CD8-positive, alpha-beta memory T cell (primary cell): ENCODE measurements around the gene FLAD1. TPM values are rescaled to one million over a fixed set of nuclear protein-coding genes. Genes with fewer than 3 reads are reported as not detected.

Experiments used
- CTCF ChIA-PET: fragments of 350-600 bp; sonication (Branson Sonifier 250); formaldehyde crosslinking; loops from one replicate; lab custom pipeline; 2021; ENCODE audit warnings: antibody characterized with exemption; lab: Charles Lee
- POLR2A ChIA-PET: fragments of 350-600 bp; sonication (Branson Sonifier 250); formaldehyde crosslinking; loops from one replicate; lab custom pipeline; 2021; ENCODE audit warnings: antibody characterized with exemption; lab: Charles Lee
- DNase-seq, 5 donors: peaks; one replicate each; pipeline versions ENCODE4 v3.0.0 to v3.0.0-alpha.2; 2020 to 2022; ENCODE audit warnings: mixed read lengths in 1 of 5
- H3K27ac ChIP-seq: one replicate; pipeline ENCODE4 v1.7.0; 2013; ENCODE audit warnings: low read depth, mild to moderate bottlenecking, low read length, moderate library complexity
- H3K27me3 ChIP-seq: 2 replicates; pipeline ENCODE4 v1.7.0; 2013; ENCODE audit warnings: low read length, mild to moderate bottlenecking; ENCODE audit not compliant: insufficient read depth, poor library complexity, severe bottlenecking
- H3K36me3 ChIP-seq: 2 replicates; pipeline ENCODE4 v1.7.0; 2013; ENCODE audit warnings: mild to moderate bottlenecking, low read length, moderate library complexity; ENCODE audit not compliant: insufficient read depth
- H3K4me1 ChIP-seq: 2 replicates; pipeline ENCODE4 v1.7.0; 2013; ENCODE audit warnings: mild to moderate bottlenecking, low read length, moderate library complexity; ENCODE audit not compliant: insufficient read depth
- H3K4me3 ChIP-seq: 2 replicates; pipeline ENCODE4 v1.7.0; 2013; ENCODE audit warnings: mild to moderate bottlenecking, low read length
- H3K9me3 ChIP-seq: 2 replicates; pipeline ENCODE4 v1.7.0; 2013; ENCODE audit warnings: mild to moderate bottlenecking, low read length
- H3K27ac Mint-ChIP-seq, 8 donors: one replicate each; pipeline ENCODE4 v1.8.0; 2020 to 2021; ENCODE audit warnings: mixed read lengths in 8 of 8, mild to moderate bottlenecking in 6 of 8, inconsistent platforms in 3 of 8, moderate library complexity in 3 of 8
- H3K27me3 Mint-ChIP-seq, 2 donors: one replicate each; pipeline ENCODE4 v1.8.0; 2020 to 2021; ENCODE audit warnings: mixed read lengths in 2 of 2, mild to moderate bottlenecking in 1 of 2, moderate library complexity in 1 of 2
- H3K36me3 Mint-ChIP-seq, 3 donors: one replicate each; pipeline ENCODE4 v1.8.0; 2020 to 2021; ENCODE audit warnings: mixed read lengths in 3 of 3, inconsistent platforms in 1 of 3, mild to moderate bottlenecking in 1 of 3
- H3K4me1 Mint-ChIP-seq, 3 donors: one replicate each; pipeline ENCODE4 v1.8.0; 2020 to 2021; ENCODE audit warnings: mixed read lengths in 3 of 3, inconsistent platforms in 1 of 3, mild to moderate bottlenecking in 1 of 3
- H3K4me3 Mint-ChIP-seq, 7 donors: one replicate each; pipeline ENCODE4 v1.8.0; 2020 to 2021; ENCODE audit warnings: mixed read lengths in 7 of 7, mild to moderate bottlenecking in 6 of 7, moderate library complexity in 4 of 7, inconsistent platforms in 2 of 7
- H3K9me3 Mint-ChIP-seq, 5 donors: one replicate each; pipeline ENCODE4 v1.8.0; 2020 to 2022; ENCODE audit warnings: mixed read lengths in 5 of 5, mild to moderate bottlenecking in 3 of 5, moderate library complexity in 2 of 5, inconsistent platforms in 1 of 5
- polyA plus RNA-seq: library from polyadenylated mRNA; unstranded; fragments of 300-500 nt; fragmentation: Illumina TruSeq; gene quantifications from one replicate; pipeline ENCODE4 v1.2.3, GENCODE V29; 2021
- total RNA-seq, 2 experiments: library from RNA; stranded (reverse); gene quantifications; one replicate each; pipeline ENCODE4 v1.2.3, GENCODE V29; 2021

The FLAD1 gene
- total and polyA plus RNA-seq, 3 experiments from 2014 or later = 51.2 to 76.3 (median 73.7) TPM

DNA sequence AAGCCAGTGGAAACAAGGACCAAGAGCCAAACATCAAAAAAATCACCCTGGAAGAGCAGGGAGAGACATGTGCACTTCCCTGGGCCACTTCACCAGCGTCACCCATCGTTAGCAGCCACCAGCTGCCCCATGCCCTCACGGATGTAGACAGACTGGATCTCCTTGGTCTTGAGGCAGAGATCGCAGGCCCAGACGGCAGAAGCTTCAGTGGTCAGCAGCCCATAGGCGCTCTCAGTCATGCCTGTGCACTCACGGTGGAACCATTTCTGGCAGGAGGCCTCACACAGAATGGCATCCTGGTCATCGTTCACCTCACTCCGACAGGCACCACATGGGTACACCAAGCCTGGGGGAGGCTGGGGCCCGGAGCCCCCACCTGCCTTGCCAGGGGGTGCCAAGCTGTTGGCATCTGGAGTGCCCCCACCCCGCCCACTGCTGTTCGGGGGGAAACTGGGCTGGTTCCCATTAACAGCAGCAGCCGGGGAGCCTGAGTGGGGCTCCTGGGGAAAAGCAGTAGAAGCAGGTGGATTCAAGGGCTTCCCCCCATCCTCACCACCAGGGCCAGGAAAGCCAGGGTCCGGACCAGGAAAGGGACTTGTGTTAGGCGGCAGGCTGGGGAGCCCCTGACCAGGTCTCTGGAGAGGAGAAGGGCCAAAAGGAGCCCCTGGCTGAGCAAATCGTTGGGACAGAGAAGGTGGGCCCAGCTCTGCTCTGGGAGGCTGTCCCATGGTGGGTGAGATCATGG lies 24.3 kb upstream of the FLAD1 start:
- Mint-ChIP-seq H3K27me3 (peaks cover 0 to 3% of the 10 kb centered on the region in 2 donors), H3K36me3 (peaks cover 0 to 69% (median 5%) of the 10 kb centered on the region in 3 donors), H3K27ac (peak overlapping the region in 5 of 8 donors; percentile 63 to 99 (median 73)), H3K4me1 (peaks cover 50 to 82% (median 68%) of the 10 kb centered on the region in 3 donors), H3K9me3 (no peaks in the 10 kb centered on the region), H3K4me3 (peak overlapping the region in 4 of 7 donors; percentile 28 to 96 (median 43))
- Histone ChIP-seq H3K4me3 (no peak overlapping the region), H3K36me3 (peaks cover 4% of the 10 kb centered on the region), H3K27ac (no peak overlapping the region), H3K27me3 (no peaks in the 10 kb centered on the region), H3K9me3 (no peaks in the 10 kb centered on the region), H3K4me1 (peaks cover 47% of the 10 kb centered on the region)
- ChIA-PET POLR2A (interaction anchor here (0.6 to 1.1 kb wide), 2 partner anchors 25 to 58 kb away, joined by 3 read pairs; no protein-coding TSS in a partner anchor), CTCF (interaction anchor here (1.5 kb wide), 1 partner anchor 12 kb away, joined by 4 read pairs; no protein-coding TSS in a partner anchor)
- peak in 1 of 5 donors; percentile 47 for DNase-seq

DNA sequence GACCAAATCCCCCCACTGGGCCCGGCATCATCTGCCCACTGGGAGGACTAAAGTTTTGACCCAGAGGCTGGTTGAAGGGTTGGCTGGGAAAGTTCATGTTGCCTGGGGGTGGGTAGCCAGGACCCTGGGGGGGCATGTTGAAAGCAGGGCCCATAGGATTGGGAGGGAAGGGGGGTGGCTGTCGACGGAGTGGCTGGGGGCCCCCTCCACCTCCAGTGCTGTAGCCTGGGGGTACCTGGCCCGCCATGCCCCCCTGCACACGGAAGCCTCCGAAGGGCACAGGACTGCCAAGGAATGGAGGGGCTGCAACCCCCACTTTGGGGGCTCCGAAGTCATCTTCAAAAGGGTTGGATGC lies 23.7 kb upstream of the FLAD1 start:
- no peak overlapping the region for H3K4me3 ChIP-seq
- H3K27me3 ChIP-seq = no peaks in the 10 kb centered on the region
- H3K9me3 ChIP-seq = no peaks in the 10 kb centered on the region
- H3K27ac ChIP-seq = no peak overlapping the region
- peaks cover 0 to 69% (median 5%) of the 10 kb centered on the region in 3 donors for H3K36me3 Mint-ChIP-seq
- ChIA-PET CTCF (interaction anchor here (3.7 kb wide), 1 partner anchor 58 kb away, joined by 42 read pairs; no protein-coding TSS in a partner anchor), POLR2A (interaction anchor here (0.6 to 1.2 kb wide), 2 partner anchors 37 to 57 kb away, joined by 3 read pairs; no protein-coding TSS in a partner anchor)
- peak overlapping the region in 3 of 8 donors; percentile 76 to 97 (median 86) for H3K27ac Mint-ChIP-seq
- H3K9me3 Mint-ChIP-seq = no peaks in the 10 kb centered on the region
- H3K4me3 Mint-ChIP-seq = peak overlapping the region in 3 of 7 donors; percentile 15 to 96 (median 58)
- peaks cover 46 to 78% (median 66%) of the 10 kb centered on the region in 3 donors for H3K4me1 Mint-ChIP-seq
- peaks cover 41% of the 10 kb centered on the region for H3K4me1 ChIP-seq
- DNase-seq = peak in 1 of 5 donors; percentile 43
- peaks cover 6% of the 10 kb centered on the region for H3K36me3 ChIP-seq
- H3K27me3 Mint-ChIP-seq = peaks cover 0 to 3% of the 10 kb centered on the region in 2 donors

DNA sequence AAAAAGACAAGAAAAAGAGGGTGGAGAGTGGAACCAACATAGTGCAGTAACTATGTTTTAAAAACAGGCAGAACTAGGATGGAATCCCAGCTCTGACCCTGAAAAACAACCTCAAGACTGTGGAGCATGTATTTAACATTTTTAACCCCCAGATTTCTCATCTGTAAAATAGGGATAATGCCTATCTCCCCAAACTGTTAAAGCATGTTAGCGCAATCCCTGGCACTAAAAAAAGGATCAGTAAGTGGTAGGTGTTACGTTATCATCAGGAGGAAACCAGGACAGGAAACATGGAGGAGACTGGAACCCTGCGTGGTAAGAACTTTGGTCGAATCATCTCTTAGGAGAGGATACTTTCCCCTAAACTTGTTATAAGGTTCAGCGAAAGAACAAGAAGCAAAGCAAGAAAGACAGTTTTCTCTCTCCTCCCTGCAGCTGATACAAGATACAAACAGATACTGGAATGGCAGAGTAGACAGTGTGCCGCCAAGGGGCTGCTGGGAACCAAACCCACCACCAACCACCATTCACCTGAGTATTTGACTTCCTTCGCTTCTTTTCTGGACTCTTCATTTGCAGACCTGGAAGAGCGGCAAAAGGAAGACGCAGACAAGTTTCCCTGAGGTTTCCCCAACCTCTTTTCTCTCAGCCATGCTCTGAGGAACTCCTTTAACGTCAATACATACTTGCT lies 22.6 kb upstream of the FLAD1 start:
- CTCF ChIA-PET = interaction anchor here (0.9 to 3.7 kb wide), 13 partner anchors 8 to 101 kb away, joined by 3 to 42 read pairs (median 7); partner anchors contain the start of genes PMVK and SHC1
- H3K27me3 ChIP-seq = no peaks in the 10 kb centered on the region
- H3K27ac ChIP-seq = peak overlapping the region; percentile 92
- peaks cover 0 to 70% (median 6%) of the 10 kb centered on the region in 3 donors for H3K36me3 Mint-ChIP-seq
- peaks cover 34% of the 10 kb centered on the region for H3K4me1 ChIP-seq
- H3K36me3 ChIP-seq = peaks cover 11% of the 10 kb centered on the region
- H3K27me3 Mint-ChIP-seq = peaks cover 0 to 3% of the 10 kb centered on the region in 2 donors
- no peak for DNase-seq
- H3K4me1 Mint-ChIP-seq = peaks cover 38 to 67% (median 57%) of the 10 kb centered on the region in 3 donors
- peak overlapping the region; percentile 64 for H3K4me3 ChIP-seq
- H3K9me3 ChIP-seq = no peaks in the 10 kb centered on the region
- H3K9me3 Mint-ChIP-seq = no peaks in the 10 kb centered on the region
- POLR2A ChIA-PET = interaction anchor here (0.6 to 1.7 kb wide), 12 partner anchors 13 to 125 kb away, joined by 3 to 11 read pairs (median 4); partner anchors contain the start of genes CKS1B, FLAD1 and PMVK
- peak overlapping the region; percentile 92 to 98 (median 96) for H3K4me3 Mint-ChIP-seq
- peak overlapping the region; percentile 86 to 99 (median 98) for H3K27ac Mint-ChIP-seq

DNA sequence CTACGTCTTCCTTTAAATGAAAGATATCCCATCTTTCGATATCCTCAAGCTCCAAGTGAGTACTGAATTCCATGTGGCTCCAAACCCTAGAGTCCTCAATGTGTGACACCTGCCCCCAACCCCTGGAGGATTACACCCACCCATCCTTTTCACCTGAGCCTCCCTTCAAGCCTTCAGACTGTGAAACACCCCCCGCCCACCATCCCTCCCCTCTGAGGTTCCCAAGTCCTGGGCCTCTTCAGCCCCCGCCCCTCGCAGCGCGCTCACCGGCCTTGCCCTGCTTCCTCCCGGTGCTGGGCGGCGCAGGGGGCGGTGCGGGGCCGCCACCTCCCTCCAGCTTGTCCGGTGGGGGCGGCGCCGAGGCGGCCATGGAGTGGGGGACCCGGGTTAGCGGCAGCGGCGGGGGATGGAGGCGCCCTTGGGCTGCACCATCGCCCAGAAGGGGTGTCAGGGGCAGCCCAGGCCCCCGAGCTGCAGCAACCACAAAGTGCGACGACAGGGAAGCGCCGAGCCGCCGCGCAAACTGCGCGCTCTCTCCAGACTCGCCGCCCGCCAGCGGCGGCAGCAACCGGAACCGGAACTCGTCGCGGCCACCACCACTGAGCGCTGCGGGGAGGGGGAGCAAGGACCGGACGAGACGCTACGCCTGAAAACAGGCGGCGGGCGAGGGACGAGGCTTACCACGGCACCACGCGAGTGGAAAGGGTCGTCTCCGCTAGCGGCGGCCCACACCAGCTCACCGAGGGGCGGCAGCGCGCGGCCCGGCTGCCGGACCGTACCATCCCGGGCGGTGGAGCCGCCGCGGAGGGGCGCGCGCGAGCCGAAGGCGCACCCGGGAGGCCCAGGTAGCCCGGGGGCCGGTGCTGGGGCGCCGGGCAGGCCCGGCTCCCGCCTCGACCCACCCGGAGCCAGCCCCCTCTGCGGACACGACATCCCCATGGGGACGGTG lies 21.7 kb upstream of the FLAD1 start, which contains the start of gene PYGO2:
Gene PYGO2 (minus strand): TSS at position 576 of the 949 bp plus-strand sequence. CDS start 206 bp downstream, at position 370.
- ChIA-PET CTCF (interaction anchor here (0.9 to 3.7 kb wide), 20 partner anchors 9 to 124 kb away, joined by 3 to 42 read pairs (median 4); partner anchors contain the start of genes CKS1B, PMVK and SHC1), POLR2A (interaction anchor here (0.8 to 1.7 kb wide), 8 partner anchors 13 to 124 kb away, joined by 3 to 11 read pairs (median 4); partner anchors contain the start of genes CKS1B, FLAD1 and PMVK)
- Mint-ChIP-seq H3K27ac (peak within 1 kb of the TSS; percentile 94 to 99 (median 98)), H3K4me1 (peaks cover 31 to 59% (median 49%) of the 10 kb centered on the region in 3 donors), H3K4me3 (peak within 1 kb of the TSS; percentile 92 to 98 (median 96)), H3K9me3 (no peaks in the 10 kb centered on the region), H3K27me3 (peaks cover 0 to 1% of the 10 kb centered on the region in 2 donors), H3K36me3 (peaks cover 0 to 71% (median 7%) of the 10 kb centered on the region in 3 donors)
- peak within 1 kb of the TSS; percentile 64 for H3K4me3 ChIP-seq
- H3K36me3 ChIP-seq = peaks cover 20% of the 10 kb centered on the region
- peak within 1 kb of the TSS; percentile 92 for H3K27ac ChIP-seq
- no peaks in the 10 kb centered on the region for H3K9me3 ChIP-seq
- DNase-seq = peak; percentile 74 to 86 (median 82)
- H3K27me3 ChIP-seq = no peaks in the 10 kb centered on the region
- H3K4me1 ChIP-seq = peaks cover 30% of the 10 kb centered on the region

DNA sequence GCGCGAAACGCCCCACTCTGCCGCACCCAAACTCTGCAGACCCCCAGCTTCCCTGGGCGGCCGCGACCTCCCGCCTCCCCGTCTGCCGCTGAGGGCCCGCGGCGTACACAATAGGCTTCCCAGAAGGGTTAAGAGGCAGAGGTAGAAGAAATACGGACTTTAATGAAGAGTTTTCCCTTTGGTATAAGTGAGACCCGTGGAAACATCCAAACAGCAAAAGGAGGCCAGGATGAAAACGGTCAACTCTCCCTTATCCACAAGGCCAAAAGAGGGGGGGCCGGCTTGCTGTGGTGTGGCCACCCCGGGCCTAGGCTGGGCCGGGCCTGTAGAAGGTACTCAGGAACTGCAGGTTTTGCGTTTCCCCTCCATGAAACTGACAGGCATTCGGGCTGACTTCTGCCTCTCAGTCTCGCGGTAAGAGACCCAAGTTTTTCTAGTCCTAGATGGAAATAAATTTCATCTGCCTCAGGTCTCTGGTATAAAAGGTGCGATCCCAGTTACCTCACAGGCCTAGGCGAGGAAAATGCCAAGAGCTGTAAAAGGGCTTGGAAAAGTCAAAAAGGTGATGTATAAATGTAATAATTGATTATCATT lies 20.9 kb upstream of the FLAD1 start:
- peaks cover 24% of the 10 kb centered on the region for H3K4me1 ChIP-seq
- H3K27me3 ChIP-seq = no peaks in the 10 kb centered on the region
- POLR2A ChIA-PET = interaction anchor here (1.1 to 1.7 kb wide), 3 partner anchors 12 to 23 kb away, joined by 9 to 11 read pairs (median 10); partner anchors contain the start of genes CKS1B and FLAD1
- no peaks in the 10 kb centered on the region for H3K9me3 ChIP-seq
- CTCF ChIA-PET = interaction anchor here (0.7 to 3.7 kb wide), 10 partner anchors 8 to 82 kb away, joined by 3 to 42 read pairs (median 4); partner anchors contain the start of genes CKS1B and SHC1
- H3K27ac ChIP-seq = peak overlapping the region; percentile 92
- no peaks in the 10 kb centered on the region for H3K9me3 Mint-ChIP-seq
- peak overlapping the region; percentile 82 to 92 (median 87) for H3K4me3 Mint-ChIP-seq
- peaks cover 26 to 52% (median 43%) of the 10 kb centered on the region in 3 donors for H3K4me1 Mint-ChIP-seq
- H3K27me3 Mint-ChIP-seq = no peaks in the 10 kb centered on the region
- peak overlapping the region; percentile 90 to 99 (median 96) for H3K27ac Mint-ChIP-seq
- peaks cover 27% of the 10 kb centered on the region for H3K36me3 ChIP-seq
- H3K36me3 Mint-ChIP-seq = peaks cover 0 to 76% (median 7%) of the 10 kb centered on the region in 3 donors
- H3K4me3 ChIP-seq = peak overlapping the region; percentile 64
- DNase-seq = peak in 1 of 5 donors; percentile 48

DNA sequence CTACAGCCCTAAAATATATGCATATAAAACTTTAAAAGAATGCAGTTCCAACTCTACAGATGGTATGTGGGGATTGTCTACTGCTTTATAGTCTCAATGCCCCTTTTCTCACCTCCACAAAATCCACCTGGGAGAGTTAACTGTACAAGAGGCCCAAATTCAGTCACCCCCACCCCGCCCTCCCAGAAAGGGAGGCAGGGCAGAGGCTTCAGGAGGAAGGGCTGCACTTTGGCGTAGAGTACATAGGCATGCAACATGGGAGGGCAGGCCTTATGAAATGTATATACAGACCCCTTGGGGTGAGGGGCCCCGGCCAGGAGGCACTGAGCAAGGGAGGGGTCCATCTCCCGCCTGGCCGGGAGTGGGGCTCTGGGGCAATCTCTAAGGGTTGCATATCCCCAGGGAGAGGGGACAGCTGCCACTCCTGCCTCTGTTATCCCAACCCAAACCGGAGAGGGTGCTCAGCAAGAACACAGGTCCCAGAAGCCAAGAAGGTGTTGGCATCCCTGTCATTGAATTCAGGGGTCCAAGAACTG lies 20.3 kb upstream of the FLAD1 start:
- Histone ChIP-seq H3K4me1 (peaks cover 19% of the 10 kb centered on the region), H3K36me3 (peaks cover 33% of the 10 kb centered on the region), H3K27me3 (no peaks in the 10 kb centered on the region), H3K9me3 (no peaks in the 10 kb centered on the region), H3K27ac (peak overlapping the region; percentile 92), H3K4me3 (peak overlapping the region; percentile 64)
- no peaks in the 10 kb centered on the region for H3K27me3 Mint-ChIP-seq
- POLR2A ChIA-PET = no interaction called here
- H3K4me1 Mint-ChIP-seq = peaks cover 26 to 46% (median 37%) of the 10 kb centered on the region in 3 donors
- no peaks in the 10 kb centered on the region for H3K9me3 Mint-ChIP-seq
- H3K27ac Mint-ChIP-seq = peak overlapping the region; percentile 90 to 99 (median 96)
- CTCF ChIA-PET = interaction anchor here (0.7 to 3.7 kb wide), 3 partner anchors 34 to 54 kb away, joined by 3 to 42 read pairs (median 22); no protein-coding TSS in a partner anchor
- DNase-seq = peak in 1 of 5 donors; percentile 19
- H3K36me3 Mint-ChIP-seq = peaks cover 0 to 77% (median 7%) of the 10 kb centered on the region in 3 donors
- peak overlapping the region; percentile 82 to 92 (median 87) for H3K4me3 Mint-ChIP-seq
